ENCODE results near the gene CYB561A3. TPM values are rescaled to one million over a fixed set of nuclear protein-coding genes. Genes with fewer than 3 reads are reported as not detected.

The CYB561A3 gene
- total and polyA plus RNA-seq, 2 experiments from 2014 or later: 9.8 to 30.8 TPM

- ATAC-seq (no peak), DNase-seq (ENCODE audit: low spot score) (no peak)
- no peaks in the 10 kb centered on the region for H3K79me2 ChIP-seq (replicated peaks; ENCODE audit: insufficient read depth)
- no peak overlapping the region for H3K4me3 ChIP-seq
- no peaks in the 10 kb centered on the region for H3K4me1 ChIP-seq (ENCODE audit: insufficient read depth)
- Mint-ChIP-seq H3K27me3 (ENCODE audit: insufficient read depth, low read depth, poor library complexity) (peaks cover 3% of the 10 kb centered on the region), H3K4me3 (no peak overlapping the region), H3K27ac (no peak overlapping the region), H3K4me1 (peaks cover 14% of the 10 kb centered on the region), H3K9me3 (no peaks in the 10 kb centered on the region), H3K36me3 (ENCODE audit: low read depth) (peaks cover 70% of the 10 kb centered on the region)
- no peak overlapping the region for H2AFZ ChIP-seq
- peaks cover 26% of the 10 kb centered on the region; the same call in 1 of the 2 replicates for H4K20me1 ChIP-seq (replicated peaks; ENCODE audit: insufficient read depth)
- no peak overlapping the region for H3K4me2 ChIP-seq
- 0 out of 2 replicates have a peak, but pooled peaks cover 4% of the 10 kb centered on the region for H3F3A ChIP-seq (replicated peaks; ENCODE audit: low read depth)
- H3K36me3 ChIP-seq (ENCODE audit: insufficient read depth): peaks cover 65% of the 10 kb centered on the region
- no peak overlapping the region for H3K27ac ChIP-seq (ENCODE audit: low read depth)
- no peaks in the 10 kb centered on the region for H3K9me2 ChIP-seq (ENCODE audit: insufficient read depth)
- TF ChIP-seq JUNB (IDR thresholded peaks at IDR 0.05; ENCODE audit: unreplicated experiment) (no peak), CREB1 (CRISPR knock-in tag; IDR thresholded peaks at IDR 0.05; ENCODE audit: low read depth) (no peak), POLR2AphosphoS5 (IDR thresholded peaks at IDR 0.05; ENCODE audit: low read depth) (no peak), EZH2 (IDR thresholded peaks at IDR 0.05; ENCODE audit: low read depth, unreplicated experiment) (no peak), NANOG (IDR thresholded peaks at IDR 0.05; ENCODE audit: borderline replicate concordance) (no peak), REST (IDR thresholded peaks at IDR 0.05; ENCODE audit: unreplicated experiment) (no peak), ZNF462 (CRISPR knock-in tag; IDR thresholded peaks at IDR 0.05) (no peak), EZH2phosphoT487 (IDR thresholded peaks at IDR 0.05; ENCODE audit: unreplicated experiment) (no peak), STAT1 (IDR thresholded peaks at IDR 0.05; ENCODE audit: unreplicated experiment) (no peak), CTCF (conservative IDR thresholded peaks at IDR 0.05; ENCODE audit: low read depth in 2 of 2) (no peak), ETS1 (IDR thresholded peaks at IDR 0.05) (no peak), ZNF331 (CRISPR knock-in tag; IDR thresholded peaks at IDR 0.05; ENCODE audit: low read depth) (no peak), ZNF114 (CRISPR knock-in tag; IDR thresholded peaks at IDR 0.05) (no peak)
- no peaks in the 10 kb centered on the region for H3K27me3 ChIP-seq (ENCODE audit: insufficient read depth)
These were observed 59.1 kb downstream of the CYB561A3 start for GRCh38 chr11:61302550-61302949.

Data from GM23338 (cell line).